ENCODE data around the gene NLRC5.

Gene NLRC5

DNA sequence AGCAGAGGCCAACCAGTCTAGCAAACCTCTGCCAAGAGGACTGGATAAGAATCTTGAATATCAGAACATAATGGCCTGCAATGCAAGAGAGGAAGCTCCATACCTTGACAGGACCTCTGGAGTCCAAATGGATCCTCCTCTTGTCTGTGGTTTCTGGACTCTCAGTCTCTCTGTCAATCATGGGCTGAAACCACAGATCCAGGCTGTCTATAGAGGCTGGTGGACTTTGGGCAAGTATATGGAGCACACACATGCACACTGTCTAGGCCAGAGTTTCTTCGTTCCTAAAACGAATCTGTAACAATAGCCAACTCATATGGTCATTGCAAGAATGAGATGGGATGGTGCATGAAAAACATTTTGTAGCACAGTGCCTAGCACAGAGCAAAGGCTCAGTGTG lies 37.7 kb downstream of the NLRC5 start:
- TF ChIP-seq, protein P1, sequence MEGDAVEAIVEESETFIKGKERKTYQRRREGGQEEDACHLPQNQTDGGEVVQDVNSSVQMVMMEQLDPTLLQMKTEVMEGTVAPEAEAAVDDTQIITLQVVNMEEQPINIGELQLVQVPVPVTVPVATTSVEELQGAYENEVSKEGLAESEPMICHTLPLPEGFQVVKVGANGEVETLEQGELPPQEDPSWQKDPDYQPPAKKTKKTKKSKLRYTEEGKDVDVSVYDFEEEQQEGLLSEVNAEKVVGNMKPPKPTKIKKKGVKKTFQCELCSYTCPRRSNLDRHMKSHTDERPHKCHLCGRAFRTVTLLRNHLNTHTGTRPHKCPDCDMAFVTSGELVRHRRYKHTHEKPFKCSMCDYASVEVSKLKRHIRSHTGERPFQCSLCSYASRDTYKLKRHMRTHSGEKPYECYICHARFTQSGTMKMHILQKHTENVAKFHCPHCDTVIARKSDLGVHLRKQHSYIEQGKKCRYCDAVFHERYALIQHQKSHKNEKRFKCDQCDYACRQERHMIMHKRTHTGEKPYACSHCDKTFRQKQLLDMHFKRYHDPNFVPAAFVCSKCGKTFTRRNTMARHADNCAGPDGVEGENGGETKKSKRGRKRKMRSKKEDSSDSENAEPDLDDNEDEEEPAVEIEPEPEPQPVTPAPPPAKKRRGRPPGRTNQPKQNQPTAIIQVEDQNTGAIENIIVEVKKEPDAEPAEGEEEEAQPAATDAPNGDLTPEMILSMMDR (IDR thresholded peaks at IDR 0.05; ENCODE audit: low read depth, low read length), result no peak
- in situ Hi-C loops (cut with HindIII; ENCODE audit: low sequenced_read_pairs), result no loop called here
- no peak overlapping the region for H3K4me3 ChIP-seq (ENCODE audit: low read depth, low read length)
- no peak for DNase-seq (ENCODE audit: low read depth, low spot score)

DNA sequence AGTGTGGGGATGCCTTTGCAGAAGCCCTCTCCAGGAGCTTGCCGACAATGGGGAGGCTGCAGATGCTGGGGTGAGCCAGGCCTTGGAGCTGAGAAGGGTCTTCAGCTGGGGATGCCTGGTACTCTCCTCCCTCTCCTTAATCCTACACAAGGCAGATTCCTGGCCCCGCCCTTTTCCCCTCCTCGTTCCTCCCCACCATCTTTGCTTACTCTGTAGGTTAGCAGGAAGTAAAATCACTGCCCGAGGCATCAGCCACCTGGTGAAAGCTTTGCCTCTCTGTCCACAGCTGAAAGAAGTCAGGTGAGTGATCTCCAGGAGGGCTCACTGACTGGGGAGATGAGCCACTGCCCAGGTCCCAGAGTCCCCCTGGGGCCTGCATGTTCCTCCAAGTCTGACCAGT lies 38.7 kb downstream of the NLRC5 start:
- in situ Hi-C loops (cut with HindIII; ENCODE audit: low sequenced_read_pairs), result no loop called here
- H3K4me3 ChIP-seq (ENCODE audit: low read depth, low read length), result no peak overlapping the region
- DNase-seq (ENCODE audit: low read depth, low spot score), result no peak
- TF ChIP-seq, protein P1 (IDR thresholded peaks at IDR 0.05; ENCODE audit: low read depth, low read length), result no peak

DNA sequence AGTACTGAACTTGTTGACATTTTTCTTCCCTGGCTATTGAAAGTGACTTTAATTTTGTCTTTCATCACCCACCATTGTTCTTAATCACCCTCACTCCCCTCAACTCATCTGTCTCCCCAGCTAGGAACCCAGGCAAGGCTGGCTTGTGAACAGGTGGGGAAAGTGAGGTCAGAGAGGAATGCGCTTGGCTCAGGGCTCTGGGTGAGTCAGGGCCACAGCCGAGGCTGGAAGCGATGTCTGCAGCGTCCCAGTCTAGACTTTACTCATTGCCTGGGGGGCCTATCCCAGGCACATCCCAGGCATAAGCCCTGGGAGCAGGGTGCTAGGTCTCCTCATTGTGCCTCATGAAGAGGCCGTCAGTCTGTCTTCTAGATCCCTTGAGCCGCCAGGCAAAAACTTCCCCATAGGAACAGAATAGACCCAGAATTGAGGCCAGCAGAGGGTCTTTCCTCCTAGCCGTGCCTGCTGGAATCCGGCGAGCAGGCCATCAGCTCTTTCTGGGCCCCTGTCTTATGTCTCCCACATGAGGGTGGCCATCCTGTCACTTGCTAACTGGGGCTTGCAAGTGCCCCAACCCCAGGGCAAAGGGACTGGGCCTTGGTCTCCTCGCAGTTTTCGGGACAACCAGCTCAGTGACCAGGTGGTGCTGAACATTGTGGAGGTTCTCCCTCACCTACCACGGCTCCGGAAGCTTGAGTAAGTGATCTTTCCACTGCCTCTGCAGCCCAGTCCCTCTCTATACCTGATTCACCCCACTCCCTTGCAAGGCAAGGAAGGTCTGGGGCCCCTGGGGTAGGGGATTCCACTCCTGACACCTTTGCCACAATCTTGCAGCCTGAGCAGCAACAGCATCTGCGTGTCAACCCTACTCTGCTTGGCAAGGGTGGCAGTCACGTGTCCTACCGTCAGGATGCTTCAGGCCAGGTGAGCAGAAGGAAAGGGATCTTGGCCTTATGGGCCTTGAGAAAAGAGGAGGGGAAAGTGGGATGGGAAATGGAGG lies 40.1 kb downstream of the NLRC5 start:
- DNase-seq (ENCODE audit: low read depth, low spot score), result peak; percentile 79
- in situ Hi-C loops (cut with HindIII; ENCODE audit: low sequenced_read_pairs), result no loop called here
- TF ChIP-seq, protein P1 (IDR thresholded peaks at IDR 0.05; ENCODE audit: low read depth, low read length), result no peak

DNA sequence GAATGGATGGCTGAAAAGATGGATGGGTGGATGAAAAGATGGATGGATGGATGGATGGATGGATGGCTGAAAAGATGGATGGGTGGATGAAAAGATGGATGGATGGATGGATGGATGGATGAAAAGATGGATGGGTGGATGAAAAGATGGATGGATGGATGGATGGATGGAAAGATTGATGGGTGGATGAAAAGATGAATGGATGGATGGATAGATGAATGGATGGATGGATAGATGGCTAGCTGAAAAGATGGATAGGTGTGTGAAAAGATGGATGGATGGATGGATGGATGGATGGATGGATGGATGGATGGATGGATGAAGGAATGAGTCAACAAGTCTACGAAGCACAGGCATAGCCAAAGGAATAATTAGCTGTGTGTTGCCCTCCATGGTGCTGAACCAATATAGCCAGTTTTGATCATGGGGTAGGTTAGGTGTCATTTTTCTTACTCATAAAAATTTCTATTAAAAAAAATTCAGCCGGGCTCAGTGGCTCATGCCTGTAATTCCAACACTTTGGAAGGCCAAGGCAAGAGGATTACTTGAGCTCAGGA lies 41.1 kb downstream of the NLRC5 start:
- DNase-seq (ENCODE audit: low read depth, low spot score), result no peak
- in situ Hi-C loops (cut with HindIII; ENCODE audit: low sequenced_read_pairs), result no loop called here
- TF ChIP-seq, protein P1 (IDR thresholded peaks at IDR 0.05; ENCODE audit: low read depth, low read length), result no peak
- H3K4me3 ChIP-seq (ENCODE audit: low read depth, low read length), result no peak overlapping the region

More for the DNA sequence above, 40.1 kb downstream of the NLRC5 start:
- H3K4me3 ChIP-seq (ENCODE audit: low read depth, low read length), result no peak overlapping the region

DNA sequence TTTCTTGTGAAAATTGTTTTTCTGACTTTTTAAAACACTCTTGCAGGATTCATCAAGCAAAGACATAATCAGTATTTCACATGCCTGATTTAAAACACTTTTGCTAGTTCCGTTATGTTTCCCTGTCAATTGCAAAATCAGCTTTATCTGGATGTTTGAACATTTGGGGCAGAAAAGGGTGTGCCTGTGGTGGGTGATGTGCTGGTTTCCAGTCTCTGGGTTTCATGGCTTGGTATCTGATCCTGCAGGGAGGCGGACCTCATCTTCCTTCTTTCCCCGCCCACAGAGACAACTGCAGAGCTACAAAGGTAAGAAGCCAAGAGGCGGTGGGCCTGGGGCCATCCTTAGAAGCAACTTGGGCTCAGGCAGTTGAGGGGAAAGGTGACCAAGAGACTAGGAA lies 41.8 kb downstream of the NLRC5 start:
- in situ Hi-C loops (cut with HindIII; ENCODE audit: low sequenced_read_pairs), result no loop called here
- no peak for DNase-seq (ENCODE audit: low read depth, low spot score)
- TF ChIP-seq, protein P1 (IDR thresholded peaks at IDR 0.05; ENCODE audit: low read depth, low read length), result no peak
- no peak overlapping the region for H3K4me3 ChIP-seq (ENCODE audit: low read depth, low read length)

DNA sequence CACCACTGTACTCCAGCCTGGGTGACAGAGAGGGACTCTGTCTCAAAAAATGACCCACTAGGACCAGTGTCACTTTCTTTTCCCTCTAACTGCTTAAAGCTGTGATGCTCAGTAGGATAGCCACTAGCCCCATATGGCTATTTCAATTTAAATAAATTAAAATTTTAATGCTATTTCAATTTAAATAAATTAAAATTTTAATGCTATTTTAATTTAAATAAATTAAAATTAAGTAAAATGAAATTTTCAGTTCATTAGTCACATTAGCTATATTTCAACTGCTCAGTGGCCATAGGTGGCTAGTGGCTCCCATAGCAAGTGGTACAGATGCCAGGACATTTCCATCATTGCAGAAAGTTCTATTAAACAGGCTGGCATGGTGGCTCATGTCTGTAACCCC lies 43.0 kb downstream of the NLRC5 start:
- TF ChIP-seq, protein P1 (IDR thresholded peaks at IDR 0.05; ENCODE audit: low read depth, low read length), result no peak
- no peak for DNase-seq (ENCODE audit: low read depth, low spot score)
- in situ Hi-C loops (cut with HindIII; ENCODE audit: low sequenced_read_pairs), result no loop called here
- H3K4me3 ChIP-seq (ENCODE audit: low read depth, low read length), result no peak overlapping the region
